K562 (cell line): ENCODE data around the gene BANK1. TPM values are rescaled to one million over a fixed set of nuclear protein-coding genes. Genes with fewer than 3 reads are reported as not detected.

ENCODE experiments used
- ATAC-seq: fragments of 200-7000 bp; cut with Tn5 transposase; 3 replicates; pipeline ENCODE4 v1.9.1; 2020; ENCODE audit warnings: moderate library complexity
- BruUV-seq: library from RNA; stranded (reverse); fragments of 400-500 nt; replicated peaks from 2 replicates; lab custom pipeline; 2021; lab: Mats Ljungman, UMichigan
- CTCF ChIA-PET: fragments of 300-600 bp; formaldehyde crosslinking; extraction: SDS; loops from one replicate; lab custom pipeline; 2021; ENCODE audit warnings: low intra/inter-chr PET ratio; lab: Yijun Ruan, JAX
- POLR2A ChIA-PET: fragments of 300-600, 350-650 bp; sonication (Branson Sonifier 250); formaldehyde crosslinking; extraction: SDS; loops from one replicate; lab custom pipeline; 2021; ENCODE audit warnings: antibody characterized with exemption, inconsistent platforms; lab: Yijun Ruan, JAX
- DNase-seq, 4 experiments: peaks; one replicate each; pipeline versions ENCODE4 v3.0.0 to v3.0.0-alpha.2; 2011 to 2018; ENCODE audit warnings: low spot score in 3 of 4, mixed read lengths in 3 of 4; ENCODE audit errors: extremely low read depth in 1 of 4
- FAIRE-seq: peaks from 2 replicates; lab custom pipeline; 2011; peaks lifted over from hg19 to GRCh38; lab: Jason Lieb, UNC
- H2AFZ ChIP-seq: 2 replicates; pipeline ENCODE4 v1.6.0; 2011; ENCODE audit warnings: low read depth, low read length, control low read depth, inconsistent platforms
- H3K27ac ChIP-seq: fragments of 200-600 bp; 3 replicates; pipeline ENCODE4 v1.8.0; 2011; ENCODE audit warnings: low read depth, mild to moderate bottlenecking, control low read depth, inconsistent platforms, low read length, moderate library complexity, mixed read lengths; ENCODE audit errors: extremely low read depth
- H3K27me3 ChIP-seq, 2 experiments: fragments of 300-600 bp in 1 of 2; 2 replicates in 1 of 2; 3 replicates in 1 of 2; pipeline versions ENCODE4 v1.6.0 to v1.8.0; 2011; ENCODE audit warnings: inconsistent platforms in 2 of 2, low read length in 2 of 2, mild to moderate bottlenecking in 1 of 2, mixed read lengths in 1 of 2, moderate library complexity in 1 of 2; ENCODE audit not compliant: control insufficient read depth in 2 of 2, insufficient read depth in 2 of 2
- H3K36me3 ChIP-seq: fragments of 300-600 bp; 3 replicates; pipeline ENCODE4 v1.8.0; 2011; ENCODE audit warnings: mild to moderate bottlenecking, low read length, inconsistent platforms; ENCODE audit not compliant: control insufficient read depth, insufficient read depth
- H3K4me1 ChIP-seq, 2 experiments: fragments of 200-600 bp in 1 of 2; replicated peaks in 1 of 2; 2 replicates in 1 of 2; 3 replicates in 1 of 2; pipeline versions ENCODE4 v1.5.1 to v1.8.0; 2011; ENCODE audit warnings: inconsistent platforms in 2 of 2, low read length in 2 of 2, mild to moderate bottlenecking in 1 of 2, mixed read lengths in 1 of 2, moderate library complexity in 1 of 2; ENCODE audit not compliant: control insufficient read depth in 2 of 2, insufficient read depth in 2 of 2
- H3K4me2 ChIP-seq: 2 replicates; pipeline ENCODE4 v1.6.1; 2011; ENCODE audit warnings: low read length, control low read depth, inconsistent platforms, mixed read lengths; ENCODE audit not compliant: insufficient read depth
- H3K4me3 ChIP-seq: fragments of 200-600 bp; sonication (generic), shearing (Covaris generic); 2 replicates; pipeline ENCODE4 v1.5.1; 2016; ENCODE audit warnings: control low read depth, inconsistent platforms
- H3K79me2 ChIP-seq: fragments of 200-600 bp; 3 replicates; pipeline ENCODE4 v1.8.0; 2011; ENCODE audit warnings: low read length, inconsistent platforms; ENCODE audit not compliant: control insufficient read depth, insufficient read depth
- H3K9ac ChIP-seq, 2 experiments: 2 replicates each; pipeline versions ENCODE4 v1.6.0 to v1.6.1; 2011; ENCODE audit warnings: low read depth in 2 of 2, low read length in 2 of 2, control low read depth in 1 of 2, inconsistent platforms in 1 of 2, mild to moderate bottlenecking in 1 of 2, mixed read lengths in 1 of 2; ENCODE audit not compliant: insufficient read depth in 1 of 2
- H3K9me1 ChIP-seq: one replicate; pipeline ENCODE4 v1.6.0; 2011; ENCODE audit warnings: inconsistent platforms, mild to moderate bottlenecking, low read length, moderate library complexity; ENCODE audit not compliant: control insufficient read depth, insufficient read depth
- H3K9me3 ChIP-seq: replicated peaks from 2 replicates; pipeline ENCODE4 v1.5.1; 2011; ENCODE audit warnings: low read depth, low read length, inconsistent platforms; ENCODE audit not compliant: control insufficient read depth, insufficient read depth
- H4K20me1 ChIP-seq: replicated peaks from 2 replicates; pipeline ENCODE4 v1.6.1; 2011; ENCODE audit warnings: low read length, inconsistent platforms, mixed read lengths; ENCODE audit not compliant: control insufficient read depth, insufficient read depth
- CEBPG ChIP-seq, 3 experiments: fragments of 200-800 bp in 1 of 3; sonication (Bioruptor generic) in 1 of 3; sonication (generic) in 1 of 3; formaldehyde crosslinking in 1 of 3; IDR thresholded peaks in 2 of 3; conservative IDR thresholded peaks in 1 of 3; 2 replicates each; pipeline versions ENCODE4 v1.6.1 to v1.8.0; 2016 to 2022; ENCODE audit warnings: missing compliant biosample characterization in 2 of 3, missing genetic modification characterization in 2 of 3, mild to moderate bottlenecking in 1 of 3, missing genetic modification reagents in 1 of 3
- ETV5 ChIP-seq: sonication (generic); formaldehyde crosslinking; IDR thresholded peaks from 2 replicates; pipeline ENCODE4 v1.4.0; 2020; ENCODE audit warnings: low read depth, mild to moderate bottlenecking, missing genetic modification reagents
- MTF1 ChIP-seq: fragments of 250-450 bp; sonication (Bioruptor Pico); IDR thresholded peaks from 2 replicates; pipeline ENCODE4 v1.9.0; 2021; ENCODE audit warnings: moderate library complexity, mild to moderate bottlenecking, inconsistent platforms, borderline replicate concordance
- NONO ChIP-seq, 2 experiments: fragments of 200-400 bp in 1 of 2; fragments of 450-650 bp in 1 of 2; formaldehyde crosslinking in 1 of 2; IDR thresholded peaks; 2 replicates each; pipeline ENCODE4 v1.6.1; 2017; ENCODE audit warnings: low read depth in 2 of 2, mild to moderate bottlenecking in 2 of 2, moderate library complexity in 2 of 2, low read length in 1 of 2
- WHSC1 ChIP-seq: IDR thresholded peaks from one replicate; pipeline ENCODE4 v1.6.1; 2012; ENCODE audit warnings: low read length, control low read depth, inconsistent platforms
- ZNF586 ChIP-seq: fragments of 450-650 bp; formaldehyde crosslinking; conservative IDR thresholded peaks from 2 replicates; pipeline ENCODE4 v1.4.0; 2020; ENCODE audit warnings: mild to moderate bottlenecking, moderate library complexity
- ZNF785 ChIP-seq: fragments of 250-450 bp; sonication (Bioruptor Pico); IDR thresholded peaks from 2 replicates; pipeline ENCODE4 v1.4.0; 2020; ENCODE audit warnings: mild to moderate bottlenecking
- WGBS: fragments of 100-300 bp; shearing (Covaris generic); methylation state at CpG from one replicate; pipeline ENCODE4 v1.1.6; 2016; ENCODE audit warnings: low coverage, mixed read lengths; ENCODE audit not compliant: insufficient coverage; ENCODE audit errors: missing lambda C conversion rate; 5-methylcytosine and 5-hydroxymethylcytosine counted together
- in situ Hi-C: fragments of 300-500 bp; cut with MboI; formaldehyde crosslinking; loops from 4 replicates; pipeline ENCODE4 v1.15.0; 2018; ENCODE audit warnings: inconsistent platforms, mixed read lengths
- intact Hi-C: fragments of 100-400 bp; cut with micrococcal nuclease; formaldehyde crosslinking; loops from 2 replicates; pipeline ENCODE4 v1.14.2; 2022
- polyA plus RNA-seq, 8 experiments: library from polyadenylated mRNA; depleted of rRNA in 4 of 8; stranded (reverse) in 5 of 8; unstranded in 3 of 8; fragments of >200 nt; fragmentation: Nextera tagmentation in 2 of 8; fragmentation: Illumina TruSeq in 1 of 8; extraction: Ambion mirVana in 2 of 8; extraction: Trizol in 1 of 8; gene quantifications; 2 replicates each; pipeline versions ENCODE4 v1.2.1 to v1.2.3, GENCODE V29; 2011 to 2014; ENCODE audit warnings: inconsistent platforms in 1 of 8, missing spikeins in 1 of 8
- total RNA-seq, 7 experiments: library from RNA; depleted of rRNA in 6 of 7; stranded (reverse); fragments of >200 nt in 6 of 7; fragmentation: Illumina TruSeq in 2 of 7; extraction: Trizol in 2 of 7; gene quantifications; 2 replicates each; pipeline versions ENCODE4 v1.2.1 to v1.2.3, GENCODE V29; 2011 to 2021; ENCODE audit warnings: low replicate concordance in 1 of 7
- TF ChIP-seq, protein P1 (sequence below): fragments of 250-450 bp; sonication (Bioruptor Pico); IDR thresholded peaks from 2 replicates; pipeline ENCODE4 v1.8.0; 2022; ENCODE audit warnings: inconsistent platforms
- TF ChIP-seq, protein P2 (sequence below): fragments of 200-800 bp; sonication (Bioruptor generic); IDR thresholded peaks from 2 replicates; pipeline ENCODE4 v1.6.1; 2016; ENCODE audit warnings: missing genetic modification characterization, missing compliant biosample characterization

The BANK1 gene
- total and polyA plus RNA-seq, 9 of the 15 experiments (the other 6 are each of a cell fraction or from before 2014, with no cell fraction given), result not detected

DNA sequence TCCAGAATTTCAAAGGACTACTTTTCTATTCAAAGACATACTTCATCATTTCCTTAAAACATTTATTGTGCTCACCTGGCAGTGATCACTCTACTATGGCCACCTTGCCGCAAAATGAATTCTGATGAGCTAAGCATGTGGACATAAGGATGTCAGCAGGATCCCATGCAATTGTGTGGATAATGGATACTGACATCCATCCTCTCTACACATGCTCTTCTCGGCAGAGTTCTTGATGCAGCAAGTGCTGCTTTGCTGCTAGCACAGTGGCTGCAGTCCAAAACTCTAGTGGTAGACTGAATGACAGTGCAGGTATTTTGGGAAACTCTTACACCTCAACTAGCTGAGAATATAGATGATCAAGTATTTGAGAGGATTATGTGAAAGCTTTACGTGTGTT is 168.0 kb downstream of the BANK1 start:
- Histone ChIP-seq H3K9me1 (no peaks in the 10 kb centered on the region), H3K9ac (no peak overlapping the region), H3K4me1 (no peaks in the 10 kb centered on the region), H3K27me3 (no peaks in the 10 kb centered on the region), H3K36me3 (no peaks in the 10 kb centered on the region), H3K79me2 (no peaks in the 10 kb centered on the region), H3K4me2 (no peak overlapping the region), H3K27ac (no peak overlapping the region), H2AFZ (no peak overlapping the region), H3K9me3 (no peaks in the 10 kb centered on the region), H3K4me3 (no peak overlapping the region), H4K20me1 (no peaks in the 10 kb centered on the region)
- no peak for ATAC-seq
- intact Hi-C loops (no loop called here), in situ Hi-C loops (no loop called here)
- TF ChIP-seq ZNF586 (CRISPR knock-in tag), result no peak
- no peak for TF ChIP-seq ZNF785 (CRISPR knock-in tag)
- TF ChIP-seq WHSC1, result no peak
- TF ChIP-seq, protein P1, sequence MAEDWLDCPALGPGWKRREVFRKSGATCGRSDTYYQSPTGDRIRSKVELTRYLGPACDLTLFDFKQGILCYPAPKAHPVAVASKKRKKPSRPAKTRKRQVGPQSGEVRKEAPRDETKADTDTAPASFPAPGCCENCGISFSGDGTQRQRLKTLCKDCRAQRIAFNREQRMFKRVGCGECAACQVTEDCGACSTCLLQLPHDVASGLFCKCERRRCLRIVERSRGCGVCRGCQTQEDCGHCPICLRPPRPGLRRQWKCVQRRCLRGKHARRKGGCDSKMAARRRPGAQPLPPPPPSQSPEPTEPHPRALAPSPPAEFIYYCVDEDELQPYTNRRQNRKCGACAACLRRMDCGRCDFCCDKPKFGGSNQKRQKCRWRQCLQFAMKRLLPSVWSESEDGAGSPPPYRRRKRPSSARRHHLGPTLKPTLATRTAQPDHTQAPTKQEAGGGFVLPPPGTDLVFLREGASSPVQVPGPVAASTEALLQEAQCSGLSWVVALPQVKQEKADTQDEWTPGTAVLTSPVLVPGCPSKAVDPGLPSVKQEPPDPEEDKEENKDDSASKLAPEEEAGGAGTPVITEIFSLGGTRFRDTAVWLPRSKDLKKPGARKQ (CRISPR knock-in tag), result no peak
- no peak for TF ChIP-seq MTF1
- TF ChIP-seq ETV5 (CRISPR knock-in tag), result no peak
- TF ChIP-seq, protein P2, sequence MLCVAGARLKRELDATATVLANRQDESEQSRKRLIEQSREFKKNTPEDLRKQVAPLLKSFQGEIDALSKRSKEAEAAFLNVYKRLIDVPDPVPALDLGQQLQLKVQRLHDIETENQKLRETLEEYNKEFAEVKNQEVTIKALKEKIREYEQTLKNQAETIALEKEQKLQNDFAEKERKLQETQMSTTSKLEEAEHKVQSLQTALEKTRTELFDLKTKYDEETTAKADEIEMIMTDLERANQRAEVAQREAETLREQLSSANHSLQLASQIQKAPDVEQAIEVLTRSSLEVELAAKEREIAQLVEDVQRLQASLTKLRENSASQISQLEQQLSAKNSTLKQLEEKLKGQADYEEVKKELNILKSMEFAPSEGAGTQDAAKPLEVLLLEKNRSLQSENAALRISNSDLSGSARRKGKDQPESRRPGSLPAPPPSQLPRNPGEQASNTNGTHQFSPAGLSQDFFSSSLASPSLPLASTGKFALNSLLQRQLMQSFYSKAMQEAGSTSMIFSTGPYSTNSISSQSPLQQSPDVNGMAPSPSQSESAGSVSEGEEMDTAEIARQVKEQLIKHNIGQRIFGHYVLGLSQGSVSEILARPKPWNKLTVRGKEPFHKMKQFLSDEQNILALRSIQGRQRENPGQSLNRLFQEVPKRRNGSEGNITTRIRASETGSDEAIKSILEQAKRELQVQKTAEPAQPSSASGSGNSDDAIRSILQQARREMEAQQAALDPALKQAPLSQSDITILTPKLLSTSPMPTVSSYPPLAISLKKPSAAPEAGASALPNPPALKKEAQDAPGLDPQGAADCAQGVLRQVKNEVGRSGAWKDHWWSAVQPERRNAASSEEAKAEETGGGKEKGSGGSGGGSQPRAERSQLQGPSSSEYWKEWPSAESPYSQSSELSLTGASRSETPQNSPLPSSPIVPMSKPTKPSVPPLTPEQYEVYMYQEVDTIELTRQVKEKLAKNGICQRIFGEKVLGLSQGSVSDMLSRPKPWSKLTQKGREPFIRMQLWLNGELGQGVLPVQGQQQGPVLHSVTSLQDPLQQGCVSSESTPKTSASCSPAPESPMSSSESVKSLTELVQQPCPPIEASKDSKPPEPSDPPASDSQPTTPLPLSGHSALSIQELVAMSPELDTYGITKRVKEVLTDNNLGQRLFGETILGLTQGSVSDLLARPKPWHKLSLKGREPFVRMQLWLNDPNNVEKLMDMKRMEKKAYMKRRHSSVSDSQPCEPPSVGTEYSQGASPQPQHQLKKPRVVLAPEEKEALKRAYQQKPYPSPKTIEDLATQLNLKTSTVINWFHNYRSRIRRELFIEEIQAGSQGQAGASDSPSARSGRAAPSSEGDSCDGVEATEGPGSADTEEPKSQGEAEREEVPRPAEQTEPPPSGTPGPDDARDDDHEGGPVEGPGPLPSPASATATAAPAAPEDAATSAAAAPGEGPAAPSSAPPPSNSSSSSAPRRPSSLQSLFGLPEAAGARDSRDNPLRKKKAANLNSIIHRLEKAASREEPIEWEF (CRISPR knock-in tag), result no peak
- TF ChIP-seq CEBPG (CRISPR knock-in tag; IDR thresholded peaks at IDR 0.05), result no peak
- no peak for TF ChIP-seq CEBPG (tag; conservative IDR thresholded peaks at IDR 0.05 in 1 of 2, IDR thresholded peaks at IDR 0.05 in 1 of 2)
- no peak for TF ChIP-seq NONO (IDR thresholded peaks at IDR 0.05; ENCODE audit: low read depth in 2 of 2, low read length in 1 of 2)
- no TSS peak for BruUV-seq
- POLR2A ChIA-PET, result no interaction called here
- no peak for FAIRE-seq
- CTCF ChIA-PET, result no interaction called here
- WGBS, result 0% methylated on average over 3 of the region's 3 CpGs
- no peak for DNase-seq
